Mesendoderm (in vitro differentiated cells): ENCODE results near the gene RNF213.

Experiments
- DNase-seq: peaks from one replicate; pipeline ENCODE4 v3.0.0; 2013
- H2AK5ac ChIP-seq: 2 replicates; pipeline ENCODE4 v1.6.1; 2013; ENCODE audit warnings: low read length, inconsistent platforms
- H2BK120ac ChIP-seq: 2 replicates; pipeline ENCODE4 v1.6.1; 2013; ENCODE audit warnings: low read depth, mild to moderate bottlenecking, low read length, moderate library complexity, mixed read lengths
- H2BK15ac ChIP-seq: replicated peaks from 2 replicates; pipeline ENCODE4 v1.6.1; 2013; ENCODE audit warnings: low read depth, mild to moderate bottlenecking, moderate library complexity
- H2BK5ac ChIP-seq: 2 replicates; pipeline ENCODE4 v1.6.1; 2013; ENCODE audit warnings: low read length, inconsistent platforms
- H3K18ac ChIP-seq: 2 replicates; pipeline ENCODE4 v1.6.1; 2013; ENCODE audit warnings: mild to moderate bottlenecking, low read length, mixed read lengths
- H3K23ac ChIP-seq: one replicate; pipeline ENCODE4 v1.6.1; 2013; ENCODE audit warnings: low read length
- H3K27ac ChIP-seq: 2 replicates; pipeline ENCODE4 v1.5.1; 2013; ENCODE audit warnings: low read depth, mild to moderate bottlenecking, inconsistent platforms, low read length, moderate library complexity
- H3K27me3 ChIP-seq: 2 replicates; pipeline ENCODE4 v1.6.1; 2013; ENCODE audit warnings: low read length, control low read depth, mild to moderate bottlenecking, inconsistent platforms; ENCODE audit not compliant: insufficient read depth, poor library complexity
- H3K36me3 ChIP-seq: 2 replicates; pipeline ENCODE4 v1.6.1; 2013; ENCODE audit warnings: low read length, inconsistent platforms; ENCODE audit not compliant: control insufficient read depth, insufficient read depth
- H3K4ac ChIP-seq: one replicate; pipeline ENCODE4 v1.6.1; 2013; ENCODE audit warnings: low read depth, mild to moderate bottlenecking, low read length, moderate library complexity
- H3K4me1 ChIP-seq: 2 replicates; pipeline ENCODE4 v1.6.1; 2013; ENCODE audit warnings: low read depth, low read length, inconsistent platforms; ENCODE audit not compliant: control insufficient read depth
- H3K4me2 ChIP-seq: 2 replicates; pipeline ENCODE4 v1.6.1; 2013; ENCODE audit warnings: low read length
- H3K4me3 ChIP-seq: 2 replicates; pipeline ENCODE4 v1.5.1; 2013; ENCODE audit warnings: mild to moderate bottlenecking, low read length
- H3K56ac ChIP-seq: one replicate; pipeline ENCODE4 v1.6.1; 2013; ENCODE audit warnings: low read length
- H3K79me1 ChIP-seq: 2 replicates; pipeline ENCODE4 v1.6.1; 2013; ENCODE audit warnings: low read length, inconsistent platforms
- H3K79me2 ChIP-seq: 2 replicates; pipeline ENCODE4 v1.6.1; 2013; ENCODE audit warnings: mild to moderate bottlenecking, low read length; ENCODE audit not compliant: control insufficient read depth, insufficient read depth
- H3K9ac ChIP-seq: 2 replicates; pipeline ENCODE4 v1.6.1; 2013; ENCODE audit warnings: low read length, inconsistent platforms
- H4K5ac ChIP-seq: one replicate; pipeline ENCODE4 v1.6.1; 2013; ENCODE audit warnings: low read length
- H4K8ac ChIP-seq: one replicate; pipeline ENCODE4 v1.6.1; 2013; ENCODE audit warnings: low read depth, mild to moderate bottlenecking, control low read depth, low read length, moderate library complexity
- WGBS: extraction: QIAGEN DNeasy Blood & Tissue Kit; methylation state at CpG from one replicate; pipeline ENCODE4 v1.1.7; 2013; ENCODE audit warnings: low lambda C conversion rate, missing lambda C conversion rate; ENCODE audit not compliant: insufficient coverage; ENCODE audit errors: extremely low coverage; 5-methylcytosine and 5-hydroxymethylcytosine counted together

RNF213 gene

GRCh38 chr17:80244871-80245509, 15.7 kb upstream of the RNF213 start:
- no peak overlapping the region for H4K8ac ChIP-seq
- no peaks in the 10 kb centered on the region for H3K79me1 ChIP-seq
- H3K27ac ChIP-seq, result no peak overlapping the region
- no peak for DNase-seq
- H2BK120ac ChIP-seq, result no peak overlapping the region
- no peak overlapping the region for H2AK5ac ChIP-seq
- H3K79me2 ChIP-seq, result no peaks in the 10 kb centered on the region
- no peak overlapping the region for H3K23ac ChIP-seq
- no peak overlapping the region for H3K56ac ChIP-seq
- H3K4ac ChIP-seq, result no peak overlapping the region
- no peak overlapping the region for H2BK5ac ChIP-seq
- no peak overlapping the region for H4K5ac ChIP-seq
- no peaks in the 10 kb centered on the region for H3K27me3 ChIP-seq
- WGBS, result no CpG with 5 or more reads among the region's 22 CpGs
- no peak overlapping the region for H3K4me3 ChIP-seq
- no peaks in the 10 kb centered on the region for H3K4me1 ChIP-seq
- H2BK15ac ChIP-seq, result no peak overlapping the region
- H3K36me3 ChIP-seq, result no peaks in the 10 kb centered on the region
- no peak overlapping the region for H3K9ac ChIP-seq
- H3K4me2 ChIP-seq, result no peak overlapping the region
- H3K18ac ChIP-seq, result no peak overlapping the region

GRCh38 chr17:80245566-80246265, 14.9 kb upstream of the RNF213 start:
- Histone ChIP-seq H3K27ac (no peak overlapping the region), H2BK15ac (no peak overlapping the region), H3K79me2 (no peaks in the 10 kb centered on the region), H3K27me3 (no peaks in the 10 kb centered on the region), H3K4ac (no peak overlapping the region), H2BK120ac (no peak overlapping the region), H4K5ac (no peak overlapping the region), H3K4me1 (no peaks in the 10 kb centered on the region), H3K18ac (no peak overlapping the region), H3K4me2 (no peak overlapping the region), H2BK5ac (no peak overlapping the region), H3K36me3 (no peaks in the 10 kb centered on the region), H3K79me1 (no peaks in the 10 kb centered on the region), H3K23ac (no peak overlapping the region), H4K8ac (no peak overlapping the region), H3K9ac (no peak overlapping the region), H3K4me3 (no peak overlapping the region), H3K56ac (no peak overlapping the region), H2AK5ac (no peak overlapping the region)
- no peak for DNase-seq
- WGBS, result no CpG with 5 or more reads among the region's 27 CpGs

GRCh38 chr17:80246266-80246681, 14.4 kb upstream of the RNF213 start:
- Histone ChIP-seq H3K18ac (no peak overlapping the region), H3K79me1 (no peaks in the 10 kb centered on the region), H3K4me3 (no peak overlapping the region), H2BK15ac (no peak overlapping the region), H3K4me1 (no peaks in the 10 kb centered on the region), H4K8ac (no peak overlapping the region), H2BK120ac (no peak overlapping the region), H4K5ac (no peak overlapping the region), H3K27me3 (no peaks in the 10 kb centered on the region), H3K4ac (no peak overlapping the region), H3K36me3 (no peaks in the 10 kb centered on the region), H3K56ac (no peak overlapping the region), H2AK5ac (no peak overlapping the region), H3K23ac (no peak overlapping the region), H3K79me2 (no peaks in the 10 kb centered on the region), H2BK5ac (no peak overlapping the region), H3K9ac (no peak overlapping the region), H3K4me2 (no peak overlapping the region), H3K27ac (no peak overlapping the region)
- no CpG with 5 or more reads among the region's 19 CpGs for WGBS
- DNase-seq, result no peak

GRCh38 chr17:80246726-80247125, 13.9 kb upstream of the RNF213 start:
- no peak for DNase-seq
- no peaks in the 10 kb centered on the region for H3K79me2 ChIP-seq
- H2BK5ac ChIP-seq, result no peak overlapping the region
- H4K5ac ChIP-seq, result no peak overlapping the region
- no peak overlapping the region for H3K4me3 ChIP-seq
- no peaks in the 10 kb centered on the region for H3K27me3 ChIP-seq
- H3K4ac ChIP-seq, result no peak overlapping the region
- H3K18ac ChIP-seq, result no peak overlapping the region
- no peak overlapping the region for H2BK15ac ChIP-seq
- H3K23ac ChIP-seq, result no peak overlapping the region
- no peaks in the 10 kb centered on the region for H3K36me3 ChIP-seq
- no peak overlapping the region for H2BK120ac ChIP-seq
- H3K9ac ChIP-seq, result no peak overlapping the region
- no CpG with 5 or more reads among the region's 8 CpGs for WGBS
- H3K56ac ChIP-seq, result no peak overlapping the region
- no peaks in the 10 kb centered on the region for H3K4me1 ChIP-seq
- H2AK5ac ChIP-seq, result no peak overlapping the region
- H3K27ac ChIP-seq, result no peak overlapping the region
- H3K4me2 ChIP-seq, result no peak overlapping the region
- no peak overlapping the region for H4K8ac ChIP-seq
- no peaks in the 10 kb centered on the region for H3K79me1 ChIP-seq

- Histone ChIP-seq H2BK120ac (no peak overlapping the region), H3K27me3 (no peaks in the 10 kb centered on the region), H3K18ac (no peak overlapping the region), H3K79me2 (no peaks in the 10 kb centered on the region), H3K4ac (no peak overlapping the region), H2BK5ac (no peak overlapping the region), H2AK5ac (no peak overlapping the region), H3K79me1 (no peaks in the 10 kb centered on the region), H4K5ac (no peak overlapping the region), H3K56ac (no peak overlapping the region), H3K23ac (no peak overlapping the region), H3K4me2 (no peak overlapping the region), H2BK15ac (no peak overlapping the region), H3K9ac (no peak overlapping the region), H3K4me3 (no peak overlapping the region), H3K27ac (no peak overlapping the region), H4K8ac (no peak overlapping the region), H3K4me1 (no peaks in the 10 kb centered on the region), H3K36me3 (no peaks in the 10 kb centered on the region)
- no peak for DNase-seq
- no CpG with 5 or more reads among the region's 17 CpGs for WGBS
These were observed 13.1 kb upstream of the RNF213 start for GRCh38 chr17:80247561-80247960.
